ENCODE measurements around the gene EIF5A. TPM values are rescaled to one million over a fixed set of nuclear protein-coding genes. Genes with fewer than 3 reads are reported as not detected.

Gene EIF5A
- total and polyA plus RNA-seq, 7 experiments from 2014 or later, result 158 to 666 (median 453) TPM

Other genes starting within 250 kb of the EIF5A start
Only the 30 nearest of the 32 such genes appear.
- 10 to 100 TPM in 1 of 5 experiments, 1 to 10 TPM in 1, under 1 TPM in 1, not detected in 2; 0.27 to 15.0 (median 1.9) TPM for gene ASGR2, start 192.8 kb upstream of the EIF5A start, total RNA-seq
- gene ASGR2, start 192.8 kb upstream of the EIF5A start, polyA plus RNA-seq, result not detected
- 10 to 100 TPM in 1 of 5 experiments, 1 to 10 TPM in 1, under 1 TPM in 2, not detected in 1; 0.79 to 11.9 (median 1.3) TPM for gene ASGR1, start 128.3 kb upstream of the EIF5A start, total RNA-seq
- not detected for gene ASGR1, start 128.3 kb upstream of the EIF5A start, polyA plus RNA-seq
- 10 to 100 TPM; 10.9 to 25.4 (median 16.5) TPM for gene DLG4, start 87.8 kb upstream of the EIF5A start, total RNA-seq
- gene DLG4, start 87.8 kb upstream of the EIF5A start, polyA plus RNA-seq, result under 1 TPM; 0.26 to 0.83 TPM
- 100 to 1,000 TPM; 287 to 390 (median 339) TPM for gene ACADVL, start 87.7 kb upstream of the EIF5A start, total RNA-seq
- 10 to 100 TPM; 75.3 to 88.4 TPM for gene ACADVL, start 87.7 kb upstream of the EIF5A start, polyA plus RNA-seq
- 10 to 100 TPM; 51.2 to 91.5 (median 52.3) TPM for gene DVL2, start 73.1 kb upstream of the EIF5A start, total RNA-seq
- gene DVL2, start 73.1 kb upstream of the EIF5A start, polyA plus RNA-seq, result 10 to 100 TPM; 15.1 to 31.1 TPM
- gene PHF23, start 68.2 kb upstream of the EIF5A start, total RNA-seq, result 10 to 100 TPM; 12.3 to 58.7 (median 55.2) TPM
- gene PHF23, start 68.2 kb upstream of the EIF5A start, polyA plus RNA-seq, result 10 to 100 TPM; 16.0 to 41.3 TPM
- gene GABARAP, start 65.2 kb upstream of the EIF5A start, total RNA-seq, result 100 to 1,000 TPM; 214 to 427 (median 286) TPM
- gene GABARAP, start 65.2 kb upstream of the EIF5A start, polyA plus RNA-seq, result 100 to 1,000 TPM; 656 to 950 TPM
- gene CTDNEP1, start 55.9 kb upstream of the EIF5A start, total RNA-seq, result 100 to 1,000 TPM in 4 of 5 experiments, 10 to 100 TPM in 1; 96.8 to 173 (median 133) TPM
- 10 to 100 TPM; 38.3 to 45.4 TPM for gene CTDNEP1, start 55.9 kb upstream of the EIF5A start, polyA plus RNA-seq
- gene ELP5, start 55.4 kb upstream of the EIF5A start, total RNA-seq, result 10 to 100 TPM; 26.9 to 49.1 (median 32.9) TPM
- 10 to 100 TPM; 60.4 to 89.9 TPM for gene ELP5, start 55.4 kb upstream of the EIF5A start, polyA plus RNA-seq
- gene CLDN7, start 45.1 kb upstream of the EIF5A start, total RNA-seq, result 1 to 10 TPM in 2 of 5 experiments, under 1 TPM in 3; 0.29 to 3.8 (median 0.81) TPM
- gene CLDN7, start 45.1 kb upstream of the EIF5A start, polyA plus RNA-seq, result 1 to 10 TPM; 1.7 to 2.9 TPM
- not detected for gene SLC2A4, start 25.9 kb upstream of the EIF5A start, total RNA-seq
- gene SLC2A4, start 25.9 kb upstream of the EIF5A start, polyA plus RNA-seq, result not detected
- under 1 TPM in 3 of 5 experiments, not detected in 2; 0.27 to 0.64 (median 0.40) TPM for gene YBX2, start 13.0 kb upstream of the EIF5A start, total RNA-seq
- gene YBX2, start 13.0 kb upstream of the EIF5A start, polyA plus RNA-seq, result not detected
- 100 to 1,000 TPM in 3 of 5 experiments, 10 to 100 TPM in 2; 72.6 to 145 (median 107) TPM for gene GPS2, start 7.7 kb downstream of the EIF5A start, total RNA-seq
- gene GPS2, start 7.7 kb downstream of the EIF5A start, polyA plus RNA-seq, result 100 to 1,000 TPM in 1 of 2 donors, 10 to 100 TPM in 1; 80.1 to 134 TPM
- gene NEURL4, start 21.7 kb downstream of the EIF5A start, total RNA-seq, result 10 to 100 TPM; 42.6 to 92.6 (median 50.1) TPM
- gene NEURL4, start 21.7 kb downstream of the EIF5A start, polyA plus RNA-seq, result 1 to 10 TPM; 1.1 to 2.5 TPM
- gene ACAP1, start 28.9 kb downstream of the EIF5A start, total RNA-seq, result 100 to 1,000 TPM; 482 to 708 (median 599) TPM
- 100 to 1,000 TPM; 234 to 337 TPM for gene ACAP1, start 28.9 kb downstream of the EIF5A start, polyA plus RNA-seq
- gene KCTD11, start 44.5 kb downstream of the EIF5A start, total RNA-seq, result 10 to 100 TPM in 1 of 5 experiments, 1 to 10 TPM in 4; 2.7 to 13.7 (median 4.0) TPM
- gene KCTD11, start 44.5 kb downstream of the EIF5A start, polyA plus RNA-seq, result 1 to 10 TPM in 1 of 2 donors, under 1 TPM in 1; 0.83 to 1.1 TPM
- gene TMEM95, start 47.5 kb downstream of the EIF5A start, total RNA-seq, result not detected
- not detected for gene TMEM95, start 47.5 kb downstream of the EIF5A start, polyA plus RNA-seq
- 10 to 100 TPM in 4 of 5 experiments, 1 to 10 TPM in 1; 1.5 to 23.4 (median 13.9) TPM for gene TNK1, start 73.5 kb downstream of the EIF5A start, total RNA-seq
- gene TNK1, start 73.5 kb downstream of the EIF5A start, polyA plus RNA-seq, result 1 to 10 TPM; 5.8 to 7.4 TPM
- gene PLSCR3, start 86.9 kb downstream of the EIF5A start, total RNA-seq, result 100 to 1,000 TPM in 1 of 5 experiments, 10 to 100 TPM in 4; 74.8 to 142 (median 85.0) TPM
- gene PLSCR3, start 86.9 kb downstream of the EIF5A start, polyA plus RNA-seq, result 100 to 1,000 TPM; 162 to 212 TPM
- 10 to 100 TPM; 31.5 to 58.5 (median 48.2) TPM for gene TMEM256, start 96.5 kb downstream of the EIF5A start, total RNA-seq
- gene TMEM256, start 96.5 kb downstream of the EIF5A start, polyA plus RNA-seq, result 10 to 100 TPM; 45.2 to 64.9 TPM
- 10 to 100 TPM in 3 of 5 experiments, 1 to 10 TPM in 2; 1.6 to 17.8 (median 11.9) TPM for gene NLGN2, start 100.2 kb downstream of the EIF5A start, total RNA-seq
- under 1 TPM; 0.20 to 0.28 TPM for gene NLGN2, start 100.2 kb downstream of the EIF5A start, polyA plus RNA-seq
- gene SPEM1, start 112.7 kb downstream of the EIF5A start, total RNA-seq, result not detected
- not detected for gene SPEM1, start 112.7 kb downstream of the EIF5A start, polyA plus RNA-seq
- not detected for gene SPEM2, start 118.0 kb downstream of the EIF5A start, total RNA-seq
- gene SPEM2, start 118.0 kb downstream of the EIF5A start, polyA plus RNA-seq, result not detected
- not detected for gene SPEM3, start 121.2 kb downstream of the EIF5A start, total RNA-seq
- gene SPEM3, start 121.2 kb downstream of the EIF5A start, polyA plus RNA-seq, result not detected
- gene TMEM102, start 127.8 kb downstream of the EIF5A start, total RNA-seq, result 10 to 100 TPM in 3 of 5 experiments, 1 to 10 TPM in 2; 8.2 to 19.1 (median 16.5) TPM
- 10 to 100 TPM in 1 of 2 donors, 1 to 10 TPM in 1; 8.5 to 26.1 TPM for gene TMEM102, start 127.8 kb downstream of the EIF5A start, polyA plus RNA-seq
- gene FGF11, start 131.9 kb downstream of the EIF5A start, total RNA-seq, result 10 to 100 TPM in 1 of 5 experiments, 1 to 10 TPM in 4; 2.8 to 39.7 (median 3.4) TPM
- under 1 TPM in 1 of 2 donors, not detected in 1; 0.09 TPM for gene FGF11, start 131.9 kb downstream of the EIF5A start, polyA plus RNA-seq
- gene CHRNB1, start 137.4 kb downstream of the EIF5A start, total RNA-seq, result 10 to 100 TPM in 1 of 5 experiments, 1 to 10 TPM in 4; 6.0 to 14.6 (median 7.2) TPM
- gene CHRNB1, start 137.4 kb downstream of the EIF5A start, polyA plus RNA-seq, result 10 to 100 TPM; 14.9 to 24.8 TPM
- gene ZBTB4, start 172.0 kb downstream of the EIF5A start, total RNA-seq, result 10 to 100 TPM; 30.3 to 89.2 (median 64.1) TPM
- gene ZBTB4, start 172.0 kb downstream of the EIF5A start, polyA plus RNA-seq, result 10 to 100 TPM; 15.3 to 25.5 TPM
- gene SLC35G6, start 173.8 kb downstream of the EIF5A start, total RNA-seq, result under 1 TPM in 1 of 5 experiments, not detected in 4; 0.16 TPM
- gene SLC35G6, start 173.8 kb downstream of the EIF5A start, polyA plus RNA-seq, result not detected
- 100 to 1,000 TPM; 165 to 501 (median 225) TPM for gene POLR2A, start 176.7 kb downstream of the EIF5A start, total RNA-seq
- 10 to 100 TPM; 43.6 to 82.4 TPM for gene POLR2A, start 176.7 kb downstream of the EIF5A start, polyA plus RNA-seq

All from naive thymus-derived CD4-positive, alpha-beta T cell (primary cell).